ENCODE data around the gene CNPY2.

The CNPY2 gene

GRCh38 chr12:56304872-56305590 is 10.8 kb downstream of the CNPY2 start:
- DNase-seq (ENCODE audit: extremely low read depth, low read depth) = no peak
- no peak overlapping the region for H3K4me3 ChIP-seq (replicated peaks; ENCODE audit: low read depth, low read length)
- TF ChIP-seq CTCF (IDR thresholded peaks at IDR 0.05; ENCODE audit: low read depth, low read length, missing control alignments) = no peak

GRCh38 chr12:56304276-56304675 is 11.5 kb downstream of the CNPY2 start:
- no peak overlapping the region for H3K4me3 ChIP-seq (replicated peaks; ENCODE audit: low read depth, low read length)
- no peak for DNase-seq (ENCODE audit: extremely low read depth, low read depth)
- no peak for TF ChIP-seq CTCF (IDR thresholded peaks at IDR 0.05; ENCODE audit: low read depth, low read length, missing control alignments)

- no peak for DNase-seq (ENCODE audit: extremely low read depth, low read depth)
- peak overlapping the region; percentile 96 for H3K4me3 ChIP-seq (replicated peaks; ENCODE audit: low read depth, low read length)
- no peak for TF ChIP-seq CTCF (IDR thresholded peaks at IDR 0.05; ENCODE audit: low read depth, low read length, missing control alignments)
Observed at GRCh38 chr12:56300644-56301464, 14.9 kb downstream of the CNPY2 start.

GRCh38 chr12:56299853-56300643 is 15.7 kb downstream of the CNPY2 start, which contains the start of gene CS:
Gene CS, minus strand, starts transcription at chr12:56300330. Its CDS starts 129 bp downstream, at chr12:56300201.
- peak; percentile 89 for DNase-seq (ENCODE audit: extremely low read depth, low read depth)
- peak within 1 kb of the TSS; percentile 96 for H3K4me3 ChIP-seq (replicated peaks; ENCODE audit: low read depth, low read length)
- TF ChIP-seq CTCF (IDR thresholded peaks at IDR 0.05; ENCODE audit: low read depth, low read length, missing control alignments) = no peak

GRCh38 chr12:56299308-56299852 is 16.4 kb downstream of the CNPY2 start:
- no peak for DNase-seq (ENCODE audit: extremely low read depth, low read depth)
- TF ChIP-seq CTCF (IDR thresholded peaks at IDR 0.05; ENCODE audit: low read depth, low read length, missing control alignments) = no peak
- peak overlapping the region; percentile 96 for H3K4me3 ChIP-seq (replicated peaks; ENCODE audit: low read depth, low read length)

GRCh38 chr12:56298828-56299227 is 17.0 kb downstream of the CNPY2 start:
- TF ChIP-seq CTCF (IDR thresholded peaks at IDR 0.05; ENCODE audit: low read depth, low read length, missing control alignments) = no peak
- no peak for DNase-seq (ENCODE audit: extremely low read depth, low read depth)
- peak overlapping the region; percentile 96 for H3K4me3 ChIP-seq (replicated peaks; ENCODE audit: low read depth, low read length)
